ENCODE data around the gene CYP3A5. TPM values are rescaled to one million over a fixed set of nuclear protein-coding genes. Genes with fewer than 3 reads are reported as not detected.
"Not testable (repeated sequence)": the region's sequence is repeated elsewhere in the genome, so short reads cannot be mapped to it uniquely, and the experiment has no call there.

CYP3A5 gene
- total RNA-seq, 1 donor from 2014 or later = 96.8 TPM

DNA sequence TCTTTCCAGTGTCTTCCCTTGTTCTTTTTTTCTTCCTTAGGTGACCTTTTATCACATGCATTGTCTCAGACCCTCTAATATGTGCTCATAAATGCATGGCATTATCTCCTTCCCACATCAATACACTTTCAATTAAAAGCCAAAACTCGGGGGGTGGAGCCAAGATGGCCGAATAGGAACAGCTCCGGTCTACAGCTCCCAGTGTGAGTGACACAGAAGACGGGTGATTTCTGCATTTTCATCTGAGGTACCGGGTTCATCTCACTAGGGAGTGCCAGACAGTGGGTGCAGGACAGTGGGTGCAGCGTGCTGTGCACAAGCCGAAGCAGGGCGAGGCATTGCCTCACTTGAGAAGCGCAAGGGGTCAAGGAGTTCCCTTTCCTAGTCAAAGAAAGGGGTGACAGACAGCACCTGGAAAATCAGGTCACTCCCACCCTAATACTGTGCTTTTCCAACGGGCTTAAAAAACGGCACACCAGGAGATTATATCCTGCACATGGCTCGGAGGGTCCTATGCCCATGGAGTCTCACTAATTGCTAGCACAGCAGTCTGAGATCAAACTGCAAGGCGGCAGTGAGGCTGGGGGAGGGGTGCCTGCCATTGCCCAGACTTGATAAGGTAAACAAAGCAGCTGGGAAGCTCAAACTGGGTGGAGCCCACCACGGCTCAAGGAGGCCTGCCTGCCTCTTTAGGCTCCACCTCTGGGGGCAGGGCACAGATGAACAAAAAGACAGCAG, 6.2 kb upstream of the CYP3A5 start:
- not testable (repeated sequence) for DNase-seq (ENCODE audit: low spot score)

DNA sequence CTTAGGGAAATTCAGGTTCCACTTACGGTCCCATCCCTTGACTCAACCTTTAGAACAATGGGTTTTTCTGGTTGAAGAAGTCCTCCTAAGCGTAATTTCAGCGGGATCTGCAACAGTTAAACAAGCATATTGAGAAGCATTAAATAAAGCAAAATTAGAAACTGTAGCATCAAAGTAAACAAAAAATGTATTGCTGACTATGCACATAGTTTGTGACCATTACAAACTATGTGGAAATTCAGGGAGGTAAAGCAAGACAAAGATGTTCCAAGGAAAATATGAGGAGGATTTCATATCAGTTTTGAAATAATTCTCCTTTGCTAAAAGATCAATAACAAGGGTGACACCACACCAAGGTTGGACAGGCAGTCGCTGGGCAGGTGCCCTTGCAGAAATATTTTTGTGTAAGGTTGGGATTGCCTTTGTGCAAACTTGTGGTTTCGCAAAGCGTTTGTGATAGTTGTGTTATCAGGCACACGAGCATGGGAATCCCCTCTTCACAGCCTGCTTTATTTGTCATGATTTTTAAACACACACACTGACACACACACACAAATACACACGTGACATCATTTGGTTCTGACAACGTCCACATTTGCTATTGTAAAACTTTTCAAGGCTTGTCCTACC, 5.4 kb upstream of the CYP3A5 start:
- DNase-seq (ENCODE audit: low spot score) = no peak

DNA sequence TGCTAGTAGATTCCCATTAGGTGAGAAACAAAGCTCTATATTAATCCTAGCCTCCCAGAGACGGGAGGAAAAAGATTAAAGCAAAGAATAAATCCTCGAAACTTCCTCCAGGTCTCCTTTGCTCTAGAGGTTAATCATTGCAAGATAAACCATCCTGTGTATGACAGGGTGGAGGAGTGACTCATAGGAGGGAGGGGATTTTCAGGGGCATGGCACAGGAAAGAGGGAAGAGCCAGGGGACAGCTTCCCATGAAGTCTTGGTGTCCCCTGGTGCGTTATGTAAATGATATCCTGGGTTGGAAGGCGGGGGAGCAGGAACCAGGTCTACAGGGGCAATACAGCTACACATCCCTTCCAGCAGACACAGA, 780 bp downstream of the CYP3A5 start:
- no peak for DNase-seq (ENCODE audit: low spot score)

DNA sequence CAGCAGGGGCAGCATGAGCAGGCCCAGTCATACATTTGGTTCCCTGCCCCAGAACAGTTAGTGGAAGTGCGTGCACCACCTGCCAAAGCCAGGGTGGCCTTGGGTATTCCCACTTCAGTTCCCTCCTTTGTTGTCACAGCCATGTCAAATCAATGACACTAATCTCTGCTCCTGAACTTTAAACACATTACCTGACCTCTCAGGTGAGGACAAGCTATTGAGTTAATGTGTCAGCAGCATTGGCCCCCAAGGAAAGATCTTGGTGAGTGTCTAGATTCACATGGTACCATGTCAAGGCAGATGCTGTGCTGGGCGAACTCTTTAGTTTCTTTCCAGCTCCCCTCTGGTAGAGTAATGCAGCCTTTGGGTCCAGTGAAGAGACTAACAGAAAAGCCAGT, 2.1 kb downstream of the CYP3A5 start:
- DNase-seq (ENCODE audit: low spot score) = no peak

DNA sequence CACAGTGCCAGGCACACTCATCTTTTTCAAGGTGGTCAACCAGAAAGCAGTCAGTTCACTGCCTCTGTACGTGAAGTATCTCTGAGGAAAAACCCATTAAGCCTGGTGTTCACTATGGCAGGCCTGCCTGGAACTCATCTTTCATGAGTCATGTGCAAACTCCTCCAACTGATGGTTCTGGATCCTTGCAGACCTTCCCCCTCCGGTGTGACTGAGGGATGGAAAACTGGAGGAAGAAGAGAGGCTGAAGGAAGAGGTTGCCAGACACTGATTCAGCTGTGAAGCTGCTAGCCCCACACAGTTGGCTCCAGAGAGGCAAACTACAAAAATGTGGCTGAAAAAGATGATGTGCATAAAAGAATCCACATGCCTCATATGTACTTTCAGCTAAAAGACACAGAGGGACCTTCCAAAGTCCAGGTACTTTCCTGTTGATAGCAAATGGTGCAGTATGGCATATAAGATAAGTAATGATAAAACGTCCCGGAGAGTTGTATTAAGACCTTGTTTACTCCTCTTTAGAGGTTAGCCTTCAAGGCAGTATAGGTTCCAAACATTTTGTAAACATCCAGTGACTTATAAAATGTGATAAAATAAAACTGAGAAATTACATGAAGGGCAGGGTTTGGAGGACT, 2.7 kb downstream of the CYP3A5 start:
- no peak for DNase-seq (ENCODE audit: low spot score)

DNA sequence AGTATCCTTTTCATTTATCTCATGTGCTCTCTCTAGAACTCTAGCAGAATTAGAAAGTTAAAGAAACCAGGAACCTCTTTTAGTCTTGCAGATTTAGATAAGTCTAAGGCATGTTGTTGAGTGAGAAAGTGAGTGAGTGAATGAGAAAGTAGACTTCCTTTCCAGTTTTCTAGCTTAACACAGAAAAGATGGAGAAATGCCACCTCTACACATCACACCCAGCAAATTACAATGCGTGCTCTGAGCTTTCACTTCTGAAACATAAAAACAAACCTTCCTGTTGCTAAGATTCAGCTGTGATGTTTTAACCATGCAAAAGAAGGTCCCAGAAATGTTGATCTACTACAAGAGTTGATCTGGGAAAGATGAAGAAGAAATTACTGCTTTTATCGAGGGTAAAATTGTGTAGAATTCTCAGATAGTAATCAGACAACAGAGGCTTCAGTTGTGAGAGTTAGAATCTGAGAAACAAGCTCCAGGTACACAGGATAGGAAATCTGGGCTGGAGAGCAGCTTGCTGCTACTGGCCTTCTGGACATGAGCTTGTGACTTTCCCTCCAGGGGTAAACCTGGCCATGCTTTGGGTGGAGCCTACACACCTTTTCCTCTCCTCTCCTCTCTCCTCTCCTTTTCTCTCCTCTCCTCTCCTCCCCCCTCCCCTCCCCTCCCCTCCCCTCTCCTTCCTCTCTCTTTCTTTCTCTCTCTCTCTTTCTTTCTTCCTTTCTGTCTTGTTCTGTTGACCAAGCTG, 4.6 kb downstream of the CYP3A5 start:
- no peak for DNase-seq (ENCODE audit: low spot score)

DNA sequence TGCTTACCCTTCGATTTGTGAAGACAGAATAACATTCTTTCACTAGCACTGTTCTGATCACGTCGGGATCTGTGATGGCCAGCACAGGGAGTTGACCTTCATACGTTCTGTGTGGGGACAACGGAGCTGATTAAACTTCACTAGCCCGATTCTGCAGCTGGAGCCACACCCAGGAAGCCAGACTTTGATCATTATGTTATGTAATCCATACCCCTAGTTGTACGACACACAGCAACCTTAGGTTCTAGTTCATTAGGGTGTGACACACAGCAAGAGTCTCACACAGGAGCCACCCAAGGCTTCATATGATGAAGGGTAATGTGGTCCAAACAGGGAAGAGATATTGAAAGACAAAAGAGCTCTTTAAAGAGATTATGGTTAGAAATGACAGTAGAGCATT, 7.2 kb downstream of the CYP3A5 start:
- DNase-seq (ENCODE audit: low spot score) = no peak

DNA sequence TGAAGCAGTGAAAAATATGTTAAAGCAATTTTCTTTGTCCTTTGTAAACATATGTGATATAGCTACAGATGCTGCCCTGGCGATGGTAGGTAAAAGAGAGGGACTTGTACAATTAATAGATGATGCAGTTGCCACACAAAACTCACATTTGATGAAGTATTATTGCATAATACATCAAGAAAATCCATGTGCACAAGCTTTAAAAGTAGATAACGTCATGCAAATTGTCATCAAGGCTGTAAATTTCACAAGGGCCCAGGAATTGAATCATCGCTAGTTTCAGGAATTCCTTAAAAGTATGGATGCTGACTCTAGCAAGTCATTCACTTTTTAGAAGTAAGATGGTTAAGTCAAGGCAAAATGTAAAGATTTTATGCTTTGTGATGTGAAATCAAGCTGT, 10.0 kb downstream of the CYP3A5 start:
- no peak for DNase-seq (ENCODE audit: low spot score)

DNA sequence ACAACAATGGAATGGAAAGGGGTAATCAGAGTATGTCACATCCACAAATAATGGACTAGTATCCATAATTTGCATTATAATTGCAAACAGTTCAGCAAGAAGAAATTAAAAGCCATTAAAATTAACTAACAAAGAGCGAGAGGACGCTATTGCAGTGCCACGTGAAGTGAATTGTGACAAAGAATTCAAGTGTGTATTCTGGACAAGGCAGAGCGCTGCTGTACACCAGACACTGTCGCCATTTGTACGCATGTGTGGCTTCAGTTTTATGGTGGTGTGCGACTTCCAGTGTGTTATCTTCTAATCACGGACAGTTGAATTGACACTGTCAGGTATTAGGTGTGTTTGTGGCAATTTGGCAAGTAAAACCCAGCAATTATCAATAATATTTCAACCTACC, 11.3 kb downstream of the CYP3A5 start:
- no peak for DNase-seq (ENCODE audit: low spot score)

DNA sequence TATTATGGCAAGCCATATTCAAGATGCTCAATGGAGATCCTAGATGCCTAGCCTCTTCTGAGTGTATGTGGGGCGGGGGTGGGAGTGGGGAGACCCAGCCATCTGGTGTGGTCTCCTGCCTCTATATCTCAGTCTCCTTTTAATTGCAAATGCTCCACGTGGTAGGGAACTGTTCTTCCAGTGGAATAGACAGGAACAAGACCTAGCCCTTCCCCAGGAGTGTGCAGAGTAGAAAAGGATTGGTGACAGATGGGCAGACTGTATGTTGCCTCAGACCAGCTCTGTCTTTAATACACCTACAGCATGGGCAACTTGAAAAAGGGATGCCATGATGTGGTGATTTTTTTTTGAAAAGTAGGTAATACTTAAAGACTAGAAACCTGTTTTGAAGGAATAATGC, 12.6 kb downstream of the CYP3A5 start:
- DNase-seq (ENCODE audit: low spot score) = no peak

DNA sequence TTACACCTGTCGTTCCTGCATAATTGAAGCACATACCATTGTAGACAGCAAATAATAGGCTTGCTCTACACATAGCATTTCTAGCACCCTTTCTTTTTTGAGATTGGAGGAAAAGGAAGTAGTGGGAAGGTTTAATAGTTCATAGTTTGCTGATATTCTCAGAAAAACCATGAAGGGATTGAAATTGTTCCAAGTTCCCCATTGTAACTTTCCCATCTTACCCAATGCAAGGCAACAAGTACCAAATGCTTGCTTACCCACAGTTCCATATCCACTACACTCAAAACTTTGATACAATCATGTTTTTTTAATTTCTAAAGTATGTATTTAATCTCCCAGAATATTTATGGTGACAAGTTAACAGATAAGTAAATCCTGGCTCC, 13.8 kb downstream of the CYP3A5 start:
- no peak for DNase-seq (ENCODE audit: low spot score)

DNA sequence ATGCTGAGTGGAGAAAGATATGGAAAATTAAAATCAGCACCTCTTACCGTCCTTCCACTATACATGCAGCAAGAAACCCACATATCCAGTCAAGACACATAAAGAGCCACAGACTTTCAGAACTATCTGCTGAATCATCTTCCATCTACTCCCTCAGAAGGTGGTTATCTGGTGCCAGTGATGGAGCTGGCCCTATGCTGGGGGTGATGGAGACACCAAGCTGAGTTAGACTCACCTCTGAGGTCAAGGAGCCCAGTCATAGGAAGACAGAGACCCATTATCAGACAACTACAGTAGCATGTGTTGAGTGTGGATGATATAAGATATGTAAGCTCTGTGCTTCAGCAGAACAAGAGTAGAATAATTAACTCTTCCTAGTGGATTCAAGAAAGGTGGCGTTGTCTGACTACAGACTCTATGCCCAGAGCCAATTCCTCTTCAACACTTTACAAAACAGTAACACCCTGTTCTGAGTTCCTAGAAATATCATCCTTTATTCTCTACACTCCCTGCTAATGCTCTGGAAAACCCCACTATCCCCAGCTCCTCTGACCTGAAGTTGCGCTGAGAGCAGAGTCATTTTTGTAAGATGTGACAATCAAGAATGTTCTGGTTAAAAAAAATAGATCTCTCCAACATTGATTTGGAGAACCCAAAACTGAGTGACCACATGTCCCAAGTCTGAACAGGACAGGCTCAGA, 14.3 kb downstream of the CYP3A5 start:
- DNase-seq (ENCODE audit: low spot score) = no peak

DNA sequence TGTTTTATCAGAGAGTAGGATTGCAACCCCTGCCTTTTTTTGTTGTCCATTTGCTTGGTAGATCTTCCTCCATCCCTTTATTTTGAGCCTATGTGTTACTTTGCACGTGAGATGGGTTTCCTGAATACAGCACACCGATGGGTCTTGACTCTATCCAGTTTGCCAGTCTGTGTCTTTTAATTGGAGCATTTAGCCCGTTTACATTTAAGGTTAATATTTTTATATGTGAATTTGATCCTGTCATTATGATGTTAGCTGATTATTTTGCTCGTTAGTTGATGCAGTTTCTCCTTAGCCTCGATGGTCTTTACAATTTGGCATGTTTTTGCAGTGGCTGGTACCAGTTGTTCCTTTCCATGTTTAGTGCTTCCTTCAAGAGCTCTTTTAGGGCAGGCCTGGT, 21.9 kb downstream of the CYP3A5 start:
- not testable (repeated sequence) for DNase-seq (ENCODE audit: low spot score)

DNA sequence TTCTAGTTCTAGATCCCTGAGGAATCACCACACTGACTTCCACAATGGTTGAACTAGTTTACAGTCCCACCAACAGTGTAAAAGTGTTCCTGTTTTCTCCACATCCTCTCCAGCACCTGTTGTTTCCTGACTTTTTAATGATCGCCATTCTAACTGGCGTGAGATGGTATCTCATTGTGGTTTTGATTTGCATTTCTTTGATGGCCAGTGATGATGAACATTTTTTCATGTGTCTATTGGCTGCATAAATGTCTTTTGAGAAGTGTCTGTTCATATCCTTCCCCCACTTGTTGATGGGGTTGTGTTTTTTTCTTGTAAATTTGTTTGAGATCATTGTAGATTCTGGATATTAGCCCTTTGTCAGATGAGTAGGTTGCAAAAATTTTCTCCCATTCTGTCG, 25.2 kb downstream of the CYP3A5 start:
- DNase-seq (ENCODE audit: low spot score) = not testable (repeated sequence)

DNA sequence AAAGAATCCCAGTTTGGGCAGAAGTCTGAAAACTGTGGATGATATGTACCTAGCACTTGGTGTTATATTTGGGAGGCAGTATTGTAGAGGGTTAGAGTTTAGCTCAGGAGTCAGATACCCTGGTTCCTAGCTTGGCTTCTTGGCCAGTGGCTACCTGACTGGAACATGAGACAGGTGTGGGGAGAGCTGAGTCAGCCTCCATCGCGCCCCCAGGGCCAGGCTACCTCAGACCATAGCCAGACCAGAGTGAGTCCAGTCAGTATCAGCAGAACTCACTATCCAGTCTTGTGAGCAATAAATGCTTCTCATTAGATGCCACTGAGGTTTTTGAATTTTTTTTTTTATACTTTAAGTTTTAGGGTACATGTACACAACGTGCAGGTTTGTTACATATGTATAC, 26.0 kb downstream of the CYP3A5 start:
- DNase-seq (ENCODE audit: low spot score) = no peak

DNA sequence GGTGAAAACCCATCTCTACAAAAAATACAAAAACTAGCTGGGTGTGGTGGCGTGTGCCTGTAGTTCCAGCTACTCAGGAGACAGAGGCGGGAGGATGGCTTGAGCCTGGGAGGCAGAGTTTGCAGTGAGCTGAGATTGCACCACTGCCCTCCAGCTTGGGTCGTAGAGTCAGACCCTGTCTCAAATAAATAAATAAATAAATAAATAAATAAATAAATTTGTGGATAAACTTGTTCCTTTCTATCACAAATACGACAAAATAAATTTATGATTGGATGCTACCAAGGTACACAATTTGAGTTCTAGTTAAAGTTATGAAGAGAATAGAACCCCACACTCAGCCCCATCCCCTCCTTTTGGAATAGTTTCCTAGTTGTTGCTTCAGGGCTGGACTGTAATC, 26.5 kb downstream of the CYP3A5 start:
- DNase-seq (ENCODE audit: low spot score) = not testable (repeated sequence)

DNA sequence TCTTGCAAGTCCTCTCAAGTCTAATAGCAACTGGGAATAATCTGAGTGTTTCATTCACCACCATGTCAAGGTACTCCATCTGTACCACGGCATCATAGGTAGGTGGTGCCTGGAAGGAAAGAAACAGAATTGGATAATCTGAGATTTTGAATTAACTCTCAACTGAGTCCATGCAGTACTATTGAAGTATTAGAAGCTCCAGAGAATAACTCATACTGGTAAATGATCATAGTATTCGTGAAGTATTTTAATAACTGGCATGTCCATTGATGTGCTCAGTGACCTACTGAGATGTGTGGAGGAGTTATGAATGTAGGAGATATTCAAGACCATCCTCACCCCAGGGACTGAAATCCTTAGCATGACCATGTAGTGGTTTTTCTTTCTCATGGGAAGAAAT, 27.1 kb downstream of the CYP3A5 start:
- no peak for DNase-seq (ENCODE audit: low spot score)

DNA sequence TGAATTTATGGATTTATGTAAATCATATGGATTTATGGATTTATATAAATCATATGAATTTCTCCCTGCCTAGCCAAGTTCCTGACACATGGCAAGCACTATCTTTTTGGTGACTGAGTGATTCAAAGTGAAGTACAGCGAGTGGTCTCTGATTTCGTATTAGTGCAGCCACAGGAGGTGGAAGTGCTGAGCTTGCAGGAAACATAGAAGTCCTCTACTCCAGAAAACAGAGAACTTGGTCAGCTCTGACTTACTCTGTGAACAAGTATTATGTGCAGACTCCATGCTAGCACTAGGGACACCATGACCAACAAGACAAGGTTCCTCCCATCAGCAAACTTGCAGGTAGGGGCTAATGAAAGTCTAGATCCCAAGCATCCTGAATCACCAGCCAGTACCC, 28.5 kb downstream of the CYP3A5 start:
- no peak for DNase-seq (ENCODE audit: low spot score)

DNA sequence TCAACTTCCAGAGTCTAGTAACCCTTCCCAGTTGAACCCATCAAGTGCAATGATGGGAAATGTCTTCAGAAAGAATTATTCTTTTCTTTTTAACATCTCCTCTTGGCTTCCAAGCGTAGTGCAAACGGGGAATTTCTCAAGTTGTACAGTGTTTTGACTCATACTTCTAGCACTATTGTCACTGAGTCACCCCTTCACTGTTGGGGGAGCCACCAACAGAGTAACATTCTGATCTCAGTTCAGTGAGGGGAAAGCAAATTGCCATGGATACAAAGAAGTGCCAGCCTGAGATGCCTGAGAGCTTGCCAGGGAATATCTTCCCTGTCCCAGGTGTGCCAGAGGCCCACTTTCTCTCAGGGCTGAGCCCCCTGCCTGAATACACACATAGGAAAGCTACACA, 31.0 kb downstream of the CYP3A5 start:
- DNase-seq (ENCODE audit: low spot score) = no peak

DNA sequence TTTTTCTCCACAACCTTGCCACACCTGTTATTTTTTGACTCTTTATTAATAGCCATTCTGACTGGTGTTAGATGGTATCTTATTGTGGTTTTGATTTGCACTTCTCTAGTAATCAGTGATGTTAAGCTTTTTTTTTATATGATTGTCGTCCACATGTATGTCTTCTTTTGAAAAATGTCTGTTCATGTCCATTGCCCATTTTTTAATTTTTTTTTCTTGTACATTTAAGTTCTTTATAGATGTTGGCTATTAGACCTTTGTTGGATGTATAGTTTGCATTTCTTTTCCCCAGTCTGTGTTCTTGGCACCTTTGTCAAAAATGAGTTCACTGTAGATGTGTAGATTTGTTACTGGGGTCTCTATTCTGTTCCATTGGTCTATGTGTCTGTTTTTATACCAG, 34.2 kb downstream of the CYP3A5 start:
- no peak for DNase-seq (ENCODE audit: low spot score)

DNA sequence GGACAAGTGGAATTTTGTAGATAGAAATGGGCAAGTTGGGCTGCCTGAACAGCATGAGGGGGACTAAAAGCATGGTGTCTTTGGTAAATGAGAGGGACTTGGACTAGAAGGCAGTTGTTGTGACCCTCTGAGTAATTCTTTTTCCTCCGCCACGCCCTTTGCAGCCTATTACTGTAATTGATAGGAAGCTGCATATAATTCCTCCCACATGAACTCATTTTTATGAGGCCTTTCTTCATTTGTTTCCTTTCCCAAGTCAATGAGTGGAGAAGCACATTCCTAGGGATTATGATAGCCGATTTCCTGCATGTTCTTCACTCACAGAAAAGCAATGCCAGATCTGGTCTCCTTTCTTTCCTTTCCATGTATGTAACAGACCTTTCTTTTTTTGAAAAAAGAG, 35.4 kb downstream of the CYP3A5 start:
- DNase-seq (ENCODE audit: low spot score) = no peak

DNA sequence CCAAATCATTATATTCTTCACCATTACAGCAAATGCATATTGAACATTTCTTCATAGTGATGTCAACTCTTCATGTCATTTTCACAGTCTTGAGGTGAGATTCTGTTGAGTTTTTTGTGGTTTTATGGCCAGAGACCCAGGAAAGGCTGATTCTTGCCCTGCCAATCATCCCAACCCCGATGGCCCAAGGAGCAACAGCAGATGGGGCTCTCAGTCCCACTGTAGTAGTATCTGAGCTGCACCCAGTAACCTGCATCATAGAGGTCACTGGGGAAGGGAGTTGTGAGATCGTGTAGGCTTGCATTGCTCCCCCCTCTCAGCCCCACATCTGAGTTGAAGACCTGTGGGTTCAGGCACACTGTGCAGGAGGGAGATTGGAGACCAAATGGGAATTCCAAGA, 36.3 kb downstream of the CYP3A5 start:
- DNase-seq (ENCODE audit: low spot score) = no peak

Data from mesenteric fat pad (tissue), 1 donor.